ENCODE data around the gene KLK4. TPM values are rescaled to one million over a fixed set of nuclear protein-coding genes. Genes with fewer than 3 reads are reported as not detected.

Gene KLK4
- total and polyA plus RNA-seq, 9 of the 15 experiments (the other 6 are each of a cell fraction or from before 2014, with no cell fraction given), result not detected

DNA sequence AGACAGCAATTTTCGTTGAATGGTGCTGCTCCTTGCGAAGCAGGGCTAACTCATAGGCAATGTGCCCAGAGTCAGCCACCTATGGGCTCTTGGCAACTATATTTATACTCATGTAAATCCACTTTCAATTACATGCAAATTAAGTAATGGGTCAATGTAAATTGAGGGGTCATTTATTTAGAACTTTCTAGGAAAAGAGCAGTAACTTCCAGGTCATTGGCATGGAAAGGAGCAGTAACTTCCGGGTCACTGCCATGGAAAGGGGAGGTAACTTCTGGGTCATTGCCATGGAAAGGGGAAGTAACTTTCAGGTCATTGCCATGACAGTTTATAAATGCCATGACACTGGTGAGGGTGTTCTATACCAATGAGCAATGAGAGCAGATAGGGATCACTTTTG, 11.6 kb downstream of the KLK4 start (continued):
- TF ChIP-seq, protein P1, sequence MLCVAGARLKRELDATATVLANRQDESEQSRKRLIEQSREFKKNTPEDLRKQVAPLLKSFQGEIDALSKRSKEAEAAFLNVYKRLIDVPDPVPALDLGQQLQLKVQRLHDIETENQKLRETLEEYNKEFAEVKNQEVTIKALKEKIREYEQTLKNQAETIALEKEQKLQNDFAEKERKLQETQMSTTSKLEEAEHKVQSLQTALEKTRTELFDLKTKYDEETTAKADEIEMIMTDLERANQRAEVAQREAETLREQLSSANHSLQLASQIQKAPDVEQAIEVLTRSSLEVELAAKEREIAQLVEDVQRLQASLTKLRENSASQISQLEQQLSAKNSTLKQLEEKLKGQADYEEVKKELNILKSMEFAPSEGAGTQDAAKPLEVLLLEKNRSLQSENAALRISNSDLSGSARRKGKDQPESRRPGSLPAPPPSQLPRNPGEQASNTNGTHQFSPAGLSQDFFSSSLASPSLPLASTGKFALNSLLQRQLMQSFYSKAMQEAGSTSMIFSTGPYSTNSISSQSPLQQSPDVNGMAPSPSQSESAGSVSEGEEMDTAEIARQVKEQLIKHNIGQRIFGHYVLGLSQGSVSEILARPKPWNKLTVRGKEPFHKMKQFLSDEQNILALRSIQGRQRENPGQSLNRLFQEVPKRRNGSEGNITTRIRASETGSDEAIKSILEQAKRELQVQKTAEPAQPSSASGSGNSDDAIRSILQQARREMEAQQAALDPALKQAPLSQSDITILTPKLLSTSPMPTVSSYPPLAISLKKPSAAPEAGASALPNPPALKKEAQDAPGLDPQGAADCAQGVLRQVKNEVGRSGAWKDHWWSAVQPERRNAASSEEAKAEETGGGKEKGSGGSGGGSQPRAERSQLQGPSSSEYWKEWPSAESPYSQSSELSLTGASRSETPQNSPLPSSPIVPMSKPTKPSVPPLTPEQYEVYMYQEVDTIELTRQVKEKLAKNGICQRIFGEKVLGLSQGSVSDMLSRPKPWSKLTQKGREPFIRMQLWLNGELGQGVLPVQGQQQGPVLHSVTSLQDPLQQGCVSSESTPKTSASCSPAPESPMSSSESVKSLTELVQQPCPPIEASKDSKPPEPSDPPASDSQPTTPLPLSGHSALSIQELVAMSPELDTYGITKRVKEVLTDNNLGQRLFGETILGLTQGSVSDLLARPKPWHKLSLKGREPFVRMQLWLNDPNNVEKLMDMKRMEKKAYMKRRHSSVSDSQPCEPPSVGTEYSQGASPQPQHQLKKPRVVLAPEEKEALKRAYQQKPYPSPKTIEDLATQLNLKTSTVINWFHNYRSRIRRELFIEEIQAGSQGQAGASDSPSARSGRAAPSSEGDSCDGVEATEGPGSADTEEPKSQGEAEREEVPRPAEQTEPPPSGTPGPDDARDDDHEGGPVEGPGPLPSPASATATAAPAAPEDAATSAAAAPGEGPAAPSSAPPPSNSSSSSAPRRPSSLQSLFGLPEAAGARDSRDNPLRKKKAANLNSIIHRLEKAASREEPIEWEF (CRISPR knock-in tag; IDR thresholded peaks at IDR 0.05), result no peak
- TF ChIP-seq TSHZ1 (CRISPR knock-in tag; IDR thresholded peaks at IDR 0.05) (no peak), EHMT2 (IDR thresholded peaks at IDR 0.05) (peak; percentile 92), ELK1 (CRISPR knock-in tag; IDR thresholded peaks at IDR 0.05) (no peak), PTBP1 (IDR thresholded peaks at IDR 0.05; ENCODE audit: low read depth, low read length) (no peak), ZNF75A (CRISPR knock-in tag; IDR thresholded peaks at IDR 0.05) (no peak), HNRNPL (IDR thresholded peaks at IDR 0.05; ENCODE audit: low read depth, low read length) (no peak), ATF3 (IDR thresholded peaks at IDR 0.05) (no peak), ATF3 (CRISPR knock-in tag; conservative IDR thresholded peaks at IDR 0.05) (no peak), ZNF696 (CRISPR knock-in tag; conservative IDR thresholded peaks at IDR 0.05) (no peak), EP400 (IDR thresholded peaks at IDR 0.05) (no peak), HDAC8 (tag; IDR thresholded peaks at IDR 0.05) (peak; percentile 82; the same call in 1 of the 2 replicates), ZNF740 (CRISPR knock-in tag; IDR thresholded peaks at IDR 0.05) (no peak), ZNF740 (tag; IDR thresholded peaks at IDR 0.05) (no peak), BCOR (IDR thresholded peaks at IDR 0.05) (no peak)
- TF ChIP-seq, protein P2, sequence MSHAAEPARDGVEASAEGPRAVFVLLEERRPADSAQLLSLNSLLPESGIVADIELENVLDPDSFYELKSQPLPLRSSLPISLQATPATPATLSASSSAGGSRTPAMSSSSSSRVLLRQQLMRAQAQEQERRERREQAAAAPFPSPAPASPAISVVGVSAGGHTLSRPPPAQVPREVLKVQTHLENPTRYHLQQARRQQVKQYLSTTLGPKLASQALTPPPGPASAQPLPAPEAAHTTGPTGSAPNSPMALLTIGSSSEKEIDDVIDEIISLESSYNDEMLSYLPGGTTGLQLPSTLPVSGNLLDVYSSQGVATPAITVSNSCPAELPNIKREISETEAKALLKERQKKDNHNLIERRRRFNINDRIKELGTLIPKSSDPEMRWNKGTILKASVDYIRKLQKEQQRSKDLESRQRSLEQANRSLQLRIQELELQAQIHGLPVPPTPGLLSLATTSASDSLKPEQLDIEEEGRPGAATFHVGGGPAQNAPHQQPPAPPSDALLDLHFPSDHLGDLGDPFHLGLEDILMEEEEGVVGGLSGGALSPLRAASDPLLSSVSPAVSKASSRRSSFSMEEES (CRISPR knock-in tag; IDR thresholded peaks at IDR 0.05), result no peak

All from K562 (cell line).